Measurements from ENCODE around the gene FUT1.

DNA sequence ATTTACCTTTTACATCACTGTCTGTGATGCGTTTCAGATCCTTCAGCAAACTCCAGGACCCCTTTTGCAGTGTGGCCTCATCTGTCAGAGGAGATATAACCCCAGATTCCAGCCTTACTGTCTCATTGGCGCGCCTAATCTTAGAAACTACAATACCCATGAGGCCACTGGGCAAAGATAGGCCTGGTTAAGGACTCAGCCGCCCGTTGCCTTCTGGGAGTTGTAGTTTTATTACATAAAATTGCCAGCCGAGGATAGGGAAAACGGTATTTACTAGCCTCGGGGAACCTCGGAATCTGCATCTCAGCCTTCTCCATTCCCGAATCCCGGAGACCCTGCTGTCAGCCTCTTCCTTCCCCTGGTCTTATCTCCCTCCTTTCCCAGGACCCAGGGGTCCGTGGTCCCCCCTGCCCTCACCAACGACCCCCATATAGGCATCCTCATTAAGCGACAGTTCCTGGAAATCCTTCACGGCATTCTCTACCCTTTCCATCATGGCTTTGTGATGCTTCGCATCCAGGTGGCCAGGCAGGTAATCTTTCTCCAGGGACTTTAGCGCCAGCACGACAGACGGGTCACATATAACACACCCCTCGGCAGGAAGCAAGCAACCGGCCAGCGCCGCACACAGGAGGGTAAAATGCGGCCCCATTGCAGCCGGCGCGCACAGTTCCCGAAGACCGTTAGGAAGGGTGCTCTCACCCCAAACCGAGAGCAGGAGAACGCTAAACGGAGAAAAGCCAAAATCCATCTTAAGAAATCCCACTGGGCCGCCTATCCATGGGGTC is 7.0 kb downstream of the FUT1 start:
- TF ChIP-seq, protein P1, sequence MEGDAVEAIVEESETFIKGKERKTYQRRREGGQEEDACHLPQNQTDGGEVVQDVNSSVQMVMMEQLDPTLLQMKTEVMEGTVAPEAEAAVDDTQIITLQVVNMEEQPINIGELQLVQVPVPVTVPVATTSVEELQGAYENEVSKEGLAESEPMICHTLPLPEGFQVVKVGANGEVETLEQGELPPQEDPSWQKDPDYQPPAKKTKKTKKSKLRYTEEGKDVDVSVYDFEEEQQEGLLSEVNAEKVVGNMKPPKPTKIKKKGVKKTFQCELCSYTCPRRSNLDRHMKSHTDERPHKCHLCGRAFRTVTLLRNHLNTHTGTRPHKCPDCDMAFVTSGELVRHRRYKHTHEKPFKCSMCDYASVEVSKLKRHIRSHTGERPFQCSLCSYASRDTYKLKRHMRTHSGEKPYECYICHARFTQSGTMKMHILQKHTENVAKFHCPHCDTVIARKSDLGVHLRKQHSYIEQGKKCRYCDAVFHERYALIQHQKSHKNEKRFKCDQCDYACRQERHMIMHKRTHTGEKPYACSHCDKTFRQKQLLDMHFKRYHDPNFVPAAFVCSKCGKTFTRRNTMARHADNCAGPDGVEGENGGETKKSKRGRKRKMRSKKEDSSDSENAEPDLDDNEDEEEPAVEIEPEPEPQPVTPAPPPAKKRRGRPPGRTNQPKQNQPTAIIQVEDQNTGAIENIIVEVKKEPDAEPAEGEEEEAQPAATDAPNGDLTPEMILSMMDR (conservative IDR thresholded peaks at IDR 0.05; ENCODE audit: low read length), result no peak
- no peak for TF ChIP-seq EZH2phosphoT487 (IDR thresholded peaks at IDR 0.05; ENCODE audit: borderline replicate concordance, low read depth, low read length)
